D721Med (cell line): ENCODE measurements around the gene SLC35E4.

ENCODE experiments used
- DNase-seq: peaks from one replicate; pipeline ENCODE4 v3.0.0; 2011; ENCODE audit warnings: low spot score; ENCODE audit not compliant: insufficient read length
- FAIRE-seq: peaks from 2 replicates; lab custom pipeline; 2011; peaks lifted over from hg19 to GRCh38; lab: Jason Lieb, UNC
- TF ChIP-seq, protein P1 (sequence below): IDR thresholded peaks from 2 replicates; pipeline ENCODE4 v1.5.1; 2012; ENCODE audit warnings: mild to moderate bottlenecking, control low read depth; ENCODE audit not compliant: insufficient read depth; ENCODE audit errors: missing control alignments

The SLC35E4 gene

DNA sequence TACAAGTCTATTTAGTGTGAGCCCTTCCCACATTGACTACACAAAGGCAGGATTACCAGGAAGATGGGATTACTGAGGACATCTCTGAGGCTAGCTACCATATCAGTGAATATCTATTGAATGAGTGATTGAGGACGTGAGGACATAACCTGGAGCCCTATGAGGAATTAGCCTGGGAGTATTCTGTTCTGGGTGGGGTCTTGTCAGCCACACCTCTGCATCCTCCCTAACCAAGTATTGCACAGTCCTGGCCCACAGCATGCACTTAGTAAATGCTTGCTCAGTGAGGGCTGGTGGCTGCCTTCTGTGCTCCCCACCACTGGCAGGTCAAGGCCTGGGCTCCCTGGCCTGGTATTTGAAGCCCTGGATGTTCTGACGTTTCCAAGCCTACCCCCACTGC lies 17.3 kb downstream of the SLC35E4 start:
- TF ChIP-seq, protein P1, sequence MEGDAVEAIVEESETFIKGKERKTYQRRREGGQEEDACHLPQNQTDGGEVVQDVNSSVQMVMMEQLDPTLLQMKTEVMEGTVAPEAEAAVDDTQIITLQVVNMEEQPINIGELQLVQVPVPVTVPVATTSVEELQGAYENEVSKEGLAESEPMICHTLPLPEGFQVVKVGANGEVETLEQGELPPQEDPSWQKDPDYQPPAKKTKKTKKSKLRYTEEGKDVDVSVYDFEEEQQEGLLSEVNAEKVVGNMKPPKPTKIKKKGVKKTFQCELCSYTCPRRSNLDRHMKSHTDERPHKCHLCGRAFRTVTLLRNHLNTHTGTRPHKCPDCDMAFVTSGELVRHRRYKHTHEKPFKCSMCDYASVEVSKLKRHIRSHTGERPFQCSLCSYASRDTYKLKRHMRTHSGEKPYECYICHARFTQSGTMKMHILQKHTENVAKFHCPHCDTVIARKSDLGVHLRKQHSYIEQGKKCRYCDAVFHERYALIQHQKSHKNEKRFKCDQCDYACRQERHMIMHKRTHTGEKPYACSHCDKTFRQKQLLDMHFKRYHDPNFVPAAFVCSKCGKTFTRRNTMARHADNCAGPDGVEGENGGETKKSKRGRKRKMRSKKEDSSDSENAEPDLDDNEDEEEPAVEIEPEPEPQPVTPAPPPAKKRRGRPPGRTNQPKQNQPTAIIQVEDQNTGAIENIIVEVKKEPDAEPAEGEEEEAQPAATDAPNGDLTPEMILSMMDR, result no peak
- DNase-seq, result no peak
- FAIRE-seq, result no peak

DNA sequence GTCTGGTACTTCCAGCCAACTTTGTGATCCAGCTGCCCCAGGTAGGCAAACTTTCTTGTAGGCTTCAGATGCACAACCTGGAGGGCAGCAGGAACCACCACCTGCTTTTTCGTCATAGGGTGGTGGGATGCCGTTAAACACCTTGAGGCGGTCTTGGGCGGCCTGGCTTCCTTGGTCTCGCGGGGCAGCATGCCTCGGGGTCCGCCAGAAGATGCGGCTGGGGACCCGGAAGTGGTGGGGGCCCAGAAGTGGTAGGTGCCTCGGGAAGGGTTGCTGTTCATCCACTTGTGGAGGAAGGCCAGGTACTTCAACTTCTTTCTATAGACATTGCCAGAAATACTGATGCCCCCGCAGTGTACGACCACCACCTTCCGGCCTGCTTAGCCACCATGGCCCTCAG lies 18.8 kb downstream of the SLC35E4 start:
- no peak for DNase-seq
- FAIRE-seq, result no peak
- TF ChIP-seq, protein P1, result no peak

DNA sequence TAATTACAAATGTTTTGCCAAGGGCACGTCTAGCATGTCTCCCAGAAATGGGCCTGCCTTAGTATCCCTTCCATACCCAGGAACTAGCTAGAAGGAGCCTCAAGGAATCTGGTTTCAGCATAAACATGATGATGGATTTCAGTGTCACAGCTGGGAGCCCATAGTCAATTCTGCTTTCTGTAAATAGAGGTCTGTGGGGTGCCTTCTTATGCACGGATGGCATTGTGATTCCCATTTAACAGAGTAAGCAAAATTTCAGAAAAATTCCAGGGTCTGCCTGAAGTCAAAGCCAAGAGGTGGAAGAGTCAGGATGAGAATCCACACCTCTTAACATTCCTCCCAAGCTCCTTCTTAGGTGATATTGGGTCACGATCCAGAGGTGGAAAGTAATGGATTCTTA lies 20.0 kb downstream of the SLC35E4 start:
- DNase-seq (no peak), FAIRE-seq (no peak)
- TF ChIP-seq, protein P1, result no peak

DNA sequence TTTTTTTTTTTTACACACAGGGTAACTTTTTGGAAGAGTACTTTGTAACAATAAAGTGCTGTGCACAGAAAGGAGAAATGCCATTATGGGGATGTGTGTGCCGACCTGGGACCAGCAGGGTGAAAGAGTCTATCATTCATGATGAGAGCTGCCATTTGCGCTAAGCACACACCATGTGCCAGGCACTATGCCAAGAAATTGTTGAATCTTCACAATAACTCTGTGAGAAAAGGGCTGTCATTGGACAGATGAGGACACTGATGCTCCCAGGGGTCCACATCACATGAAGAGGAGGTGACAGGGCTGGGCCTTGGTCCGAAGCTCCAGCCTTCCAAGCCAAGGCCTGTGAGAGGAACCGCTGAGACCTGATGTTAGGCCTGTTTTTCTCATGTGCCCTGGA lies 26.5 kb downstream of the SLC35E4 start:
- DNase-seq (no peak), FAIRE-seq (no peak)
- TF ChIP-seq, protein P1, result no peak

DNA sequence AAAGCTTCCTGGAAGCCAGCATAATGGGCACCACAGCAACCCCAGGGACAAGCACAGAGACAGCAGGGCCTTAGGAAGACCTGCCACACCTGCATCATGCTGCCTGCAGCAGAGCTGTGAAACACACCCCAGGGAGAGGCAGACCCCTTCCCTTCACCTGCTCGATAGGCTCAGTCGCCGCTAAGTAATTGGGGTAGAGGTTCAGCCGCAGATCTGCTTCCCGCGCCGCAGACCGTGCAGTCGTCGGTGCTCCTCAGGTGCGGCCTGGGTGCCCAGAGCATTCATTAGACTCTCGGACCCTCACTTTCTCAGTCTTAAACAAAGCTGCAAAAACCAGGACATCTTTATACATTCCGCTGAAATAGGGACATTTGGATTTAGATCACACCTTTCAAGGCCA lies 29.2 kb downstream of the SLC35E4 start:
- DNase-seq (no peak), FAIRE-seq (no peak)
- TF ChIP-seq, protein P1, result no peak

DNA sequence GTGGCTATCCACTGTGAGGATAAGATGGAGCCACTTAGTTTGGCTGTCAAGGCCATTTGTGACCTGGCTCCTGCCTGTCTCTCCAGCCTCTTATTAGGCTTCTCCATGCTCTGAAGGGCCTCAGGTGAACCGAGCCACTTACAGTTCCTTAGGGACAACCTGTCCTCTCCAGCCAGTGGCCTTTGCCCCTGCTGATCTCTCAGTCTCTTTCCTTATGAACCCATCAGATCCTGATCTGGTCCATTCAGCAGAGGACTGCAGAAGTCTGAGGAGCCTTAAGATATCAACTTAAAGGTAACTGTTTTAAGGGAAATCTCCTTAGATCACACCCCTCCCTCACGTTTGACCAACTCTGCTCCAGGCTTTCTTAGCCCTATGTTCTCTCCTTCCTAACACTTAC lies 29.7 kb downstream of the SLC35E4 start:
- FAIRE-seq, result no peak
- DNase-seq, result no peak
- TF ChIP-seq, protein P1, result no peak

DNA sequence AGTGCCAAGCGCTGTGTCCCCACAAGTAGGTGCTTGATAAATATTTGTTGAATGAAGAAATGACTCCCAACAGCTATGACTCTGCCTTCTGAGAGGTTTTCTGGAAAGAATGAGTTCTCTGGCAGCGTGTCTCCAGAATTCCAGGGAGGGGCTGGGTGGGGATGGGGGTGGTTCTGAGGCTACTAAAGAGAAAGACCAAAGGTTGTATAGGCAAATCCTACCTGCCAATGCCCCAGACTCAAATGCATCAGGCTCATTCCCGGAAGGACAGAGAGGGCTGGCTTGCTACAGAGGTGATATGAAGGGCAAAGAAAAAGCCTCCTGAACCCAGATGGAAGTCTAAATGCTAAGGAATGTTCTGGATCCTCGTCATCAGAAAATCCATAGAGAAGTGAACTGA lies 30.2 kb downstream of the SLC35E4 start:
- DNase-seq, result no peak
- FAIRE-seq, result no peak
- TF ChIP-seq, protein P1, result no peak
